BLaER1 treated with 17β-estradiol and CSF1 and Interleukin-3, amounts not matched to agents 10 nM and 100 nM (cell line): Measurements from ENCODE around the gene SELENOK.
"Not testable (repeated sequence)": the region's sequence is repeated elsewhere in the genome, so short reads cannot be mapped to it uniquely, and the experiment has no call there.

Experiments used
- H3K27ac ChIP-seq, 11 experiments: shearing (Covaris generic); formaldehyde crosslinking; 2 replicates each; pipeline ENCODE4 v1.8.1; 2022
- H3K27me3 ChIP-seq, 11 experiments: shearing (Covaris generic); formaldehyde crosslinking; 2 replicates each; pipeline ENCODE4 v1.8.1; 2022
- H3K36me3 ChIP-seq, 11 experiments: shearing (Covaris generic); formaldehyde crosslinking; 2 replicates each; pipeline ENCODE4 v1.8.1; 2022
- H3K4me1 ChIP-seq, 10 experiments: shearing (Covaris generic); formaldehyde crosslinking; 2 replicates each; pipeline ENCODE4 v1.8.1; 2022
- H3K4me2 ChIP-seq, 11 experiments: shearing (Covaris generic); formaldehyde crosslinking; 2 replicates each; pipeline ENCODE4 v1.8.1; 2022
- H3K4me3 ChIP-seq, 10 experiments: shearing (Covaris generic); formaldehyde crosslinking; 2 replicates each; pipeline ENCODE4 v1.8.1; 2022
- H3K9ac ChIP-seq, 11 experiments: shearing (Covaris generic); formaldehyde crosslinking; 2 replicates each; pipeline ENCODE4 v1.8.1; 2022
- H3K9me3 ChIP-seq, 11 experiments: shearing (Covaris generic); formaldehyde crosslinking; replicated peaks in 1 of 11; 2 replicates each; pipeline ENCODE4 v1.8.1; 2022
- H4K20me1 ChIP-seq, 11 experiments: shearing (Covaris generic); formaldehyde crosslinking; 2 replicates each; pipeline ENCODE4 v1.8.1; 2022
- Cebpa-rat ChIP-seq, 11 experiments: shearing (Covaris generic); IDR thresholded peaks; 2 replicates each; pipeline ENCODE4 v1.8.1; 2022

The SELENOK gene

DNA sequence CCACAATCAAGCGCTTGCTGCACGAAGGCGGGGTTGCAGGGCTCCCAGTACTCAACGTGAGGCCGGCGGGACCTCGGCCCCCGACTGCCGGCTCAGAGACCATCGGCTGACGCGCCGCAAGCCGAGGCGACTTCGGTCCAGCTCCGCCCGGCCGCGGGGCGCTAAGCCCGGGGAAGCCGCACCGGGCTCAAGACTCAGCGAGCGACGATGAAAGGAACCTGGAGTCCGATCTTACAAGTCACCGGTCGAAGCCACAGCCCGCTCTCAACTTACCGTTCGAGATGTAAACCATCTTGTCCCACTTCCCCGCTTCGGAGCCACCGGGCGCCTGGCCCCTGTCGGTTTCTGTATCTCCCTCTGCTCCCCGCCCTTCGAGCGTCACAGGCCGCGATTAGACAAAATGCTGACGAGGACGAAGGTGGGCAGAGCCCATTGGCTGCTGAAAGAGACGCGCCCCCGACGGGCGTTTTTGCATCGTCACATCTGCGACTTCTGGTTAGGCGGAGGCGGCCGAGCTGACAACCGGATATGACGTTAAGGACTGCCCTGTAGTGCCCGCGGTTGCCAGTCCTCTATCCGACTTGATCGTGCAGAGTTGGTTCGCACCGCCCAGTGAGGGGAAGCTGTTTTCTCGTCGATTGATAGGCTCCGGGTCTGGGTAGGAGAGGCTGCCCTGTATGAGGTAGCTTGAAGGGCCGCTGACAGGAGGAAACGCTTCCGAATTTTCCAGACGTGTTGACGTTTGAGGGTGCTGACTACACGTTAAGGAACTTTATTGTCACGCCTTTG, at the start of gene SELENOK:
SELENOK (minus strand) TSS at position 363 of the 789 bp plus-strand sequence.
- peaks cover 0 to 6% (median 0%) of the 10 kb centered on the region in 11 experiments; a peak in 2 of 22 replicates for H3K9me3 ChIP-seq
- peaks cover 5 to 45% (median 20%) of the 10 kb centered on the region in 11 experiments; a peak in 13 of 22 replicates for H4K20me1 ChIP-seq
- no peak for TF ChIP-seq Cebpa-rat (IDR thresholded peaks at IDR 0.05)
- peak within 1 kb of the TSS; percentile 75 to 95 (median 86) for H3K27ac ChIP-seq
- no peaks in the 10 kb centered on the region for H3K27me3 ChIP-seq
- peak within 1 kb of the TSS; percentile 90 to 97 (median 94) for H3K4me2 ChIP-seq
- H3K9ac ChIP-seq: peak within 1 kb of the TSS; percentile 80 to 97 (median 90)
- H3K4me3 ChIP-seq: peak within 1 kb of the TSS; percentile 83 to 97 (median 90)
- H3K4me1 ChIP-seq: peaks cover 21 to 46% (median 39%) of the 10 kb centered on the region in 10 experiments
- H3K36me3 ChIP-seq: peaks cover 5 to 29% (median 17%) of the 10 kb centered on the region in 11 experiments; a peak in 17 of 22 replicates

DNA sequence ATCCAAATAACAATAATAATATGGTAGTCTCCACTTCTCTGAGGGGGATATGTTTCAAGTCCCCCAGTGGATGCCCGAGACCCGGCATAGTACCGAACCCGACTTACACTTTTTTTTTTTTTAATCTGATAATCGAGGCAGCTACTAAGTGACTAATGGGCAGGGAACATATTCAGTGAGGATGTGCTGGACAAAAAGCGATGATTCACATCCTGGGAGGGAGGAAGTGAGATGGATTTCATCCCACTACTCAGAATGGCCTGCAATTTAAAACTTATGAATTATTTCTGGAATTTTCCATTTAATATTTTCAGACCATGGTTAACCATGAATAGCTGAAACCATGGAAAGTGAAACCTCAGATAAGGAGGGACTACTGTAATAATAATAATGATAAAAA, 49.5 kb upstream of the SELENOK start:
- Histone ChIP-seq H3K4me1 (peaks cover 0 to 22% (median 0%) of the 10 kb centered on the region in 10 experiments; a peak in 6 of 20 replicates), H3K9ac (no peak overlapping the region), H3K27me3 (no peaks in the 10 kb centered on the region), H3K4me2 (peak overlapping the region in 3 of 11 experiments; percentile 45 to 62 (median 55); a peak in 7 of 22 replicates), H4K20me1 (no peaks in the 10 kb centered on the region), H3K4me3 (no peak overlapping the region), H3K36me3 (peaks cover 0 to 4% (median 0%) of the 10 kb centered on the region in 11 experiments; a peak in 1 of 22 replicates), H3K9me3 (peaks cover 14 to 24% (median 18%) of the 10 kb centered on the region in 11 experiments), H3K27ac (no peak overlapping the region)
- no peak for TF ChIP-seq Cebpa-rat (IDR thresholded peaks at IDR 0.05)

DNA sequence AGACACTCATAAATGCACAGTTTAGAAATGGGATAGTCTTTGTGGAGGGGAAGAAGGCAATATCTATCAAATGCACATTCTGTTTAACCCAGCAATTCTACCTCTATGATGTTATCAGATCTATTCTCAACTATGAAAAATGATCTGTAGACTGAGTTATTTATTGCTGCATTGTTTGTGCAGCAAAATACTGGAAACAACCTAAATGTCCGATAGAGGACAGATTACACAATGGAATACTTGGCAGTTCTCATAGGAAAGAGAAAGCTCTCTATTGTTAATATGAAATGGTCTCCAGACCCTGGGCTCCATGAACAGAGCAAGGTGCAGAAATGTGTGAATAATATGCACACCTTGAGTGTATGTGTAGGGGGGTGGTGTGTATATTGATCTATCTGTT, 49.0 kb upstream of the SELENOK start:
- peak overlapping the region in 3 of 11 experiments; percentile 45 to 62 (median 55); a peak in 5 of 22 replicates for H3K4me2 ChIP-seq
- no peak overlapping the region for H3K9ac ChIP-seq
- H3K4me3 ChIP-seq: no peak overlapping the region
- H3K36me3 ChIP-seq: 0 out of 22 replicates have a peak, but pooled peaks cover 0 to 4% (median 0%) of the 10 kb centered on the region in 11 experiments
- H3K4me1 ChIP-seq: peaks cover 0 to 22% (median 0%) of the 10 kb centered on the region in 10 experiments; a peak in 6 of 20 replicates
- no peak overlapping the region for H3K27ac ChIP-seq
- TF ChIP-seq Cebpa-rat (IDR thresholded peaks at IDR 0.05): no peak
- peaks cover 12 to 23% (median 17%) of the 10 kb centered on the region in 11 experiments for H3K9me3 ChIP-seq
- no peaks in the 10 kb centered on the region for H3K27me3 ChIP-seq
- H4K20me1 ChIP-seq: no peaks in the 10 kb centered on the region

GRCh38 chr3:53939813-53940212, 48.2 kb upstream of the SELENOK start:
- Histone ChIP-seq H3K27me3 (no peaks in the 10 kb centered on the region), H4K20me1 (no peaks in the 10 kb centered on the region), H3K4me3 (no peak overlapping the region), H3K9me3 (peaks cover 16 to 23% (median 18%) of the 10 kb centered on the region in 11 experiments), H3K36me3 (0 out of 22 replicates have a peak, but pooled peaks cover 0 to 2% (median 0%) of the 10 kb centered on the region in 11 experiments), H3K27ac (no peak overlapping the region), H3K4me2 (no peak overlapping the region), H3K4me1 (peaks cover 0 to 22% (median 0%) of the 10 kb centered on the region in 10 experiments; a peak in 6 of 20 replicates), H3K9ac (no peak overlapping the region)
- TF ChIP-seq Cebpa-rat (IDR thresholded peaks at IDR 0.05): no peak

- Histone ChIP-seq H3K27ac (no peak overlapping the region), H3K27me3 (no peaks in the 10 kb centered on the region), H3K36me3 (no peaks in the 10 kb centered on the region), H3K9ac (no peak overlapping the region), H3K4me1 (peaks cover 0 to 22% (median 0%) of the 10 kb centered on the region in 10 experiments; a peak in 6 of 20 replicates), H4K20me1 (no peaks in the 10 kb centered on the region), H3K4me3 (no peak overlapping the region), H3K4me2 (no peak overlapping the region), H3K9me3 (peaks cover 11 to 23% (median 14%) of the 10 kb centered on the region in 11 experiments; a peak in 21 of 22 replicates)
- TF ChIP-seq Cebpa-rat (IDR thresholded peaks at IDR 0.05): no peak
Measured at GRCh38 chr3:53939086-53939582, 47.5 kb upstream of the SELENOK start.

DNA sequence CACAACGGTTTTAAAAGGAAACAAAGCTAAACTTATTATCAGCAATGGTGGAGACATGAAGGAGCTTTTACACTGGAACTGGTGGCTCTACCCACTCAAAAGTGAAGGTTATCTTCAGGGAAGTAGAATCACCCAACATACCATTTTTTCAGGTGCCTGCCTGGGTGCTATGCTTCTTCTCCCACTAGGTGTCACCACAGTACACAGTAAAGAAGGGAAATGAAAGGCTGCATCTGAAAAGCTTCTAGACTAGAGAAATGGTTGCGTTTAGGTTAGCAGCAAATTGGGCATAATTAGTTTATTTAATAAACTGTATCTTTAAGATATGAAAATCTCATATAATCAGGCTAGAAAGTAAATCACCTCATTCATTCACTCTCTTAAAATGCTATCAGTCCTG, 47.0 kb upstream of the SELENOK start:
- Histone ChIP-seq H4K20me1 (no peaks in the 10 kb centered on the region), H3K27ac (no peak overlapping the region), H3K9ac (no peak overlapping the region), H3K9me3 (peaks cover 11 to 21% (median 14%) of the 10 kb centered on the region in 11 experiments; a peak in 21 of 22 replicates), H3K36me3 (no peaks in the 10 kb centered on the region), H3K4me3 (no peak overlapping the region), H3K27me3 (no peaks in the 10 kb centered on the region), H3K4me2 (no peak overlapping the region), H3K4me1 (peaks cover 0 to 22% (median 0%) of the 10 kb centered on the region in 10 experiments; a peak in 6 of 20 replicates)
- TF ChIP-seq Cebpa-rat (IDR thresholded peaks at IDR 0.05): no peak

- peaks cover 0 to 12% (median 0%) of the 10 kb centered on the region in 10 experiments; a peak in 6 of 20 replicates for H3K4me1 ChIP-seq
- no peak overlapping the region for H3K9ac ChIP-seq
- H3K4me2 ChIP-seq: no peak overlapping the region
- TF ChIP-seq Cebpa-rat (IDR thresholded peaks at IDR 0.05): no peak
- H3K9me3 ChIP-seq: peaks cover 11 to 21% (median 14%) of the 10 kb centered on the region in 11 experiments; a peak in 21 of 22 replicates
- no peak overlapping the region for H3K4me3 ChIP-seq
- no peak overlapping the region for H3K27ac ChIP-seq
- no peaks in the 10 kb centered on the region for H3K36me3 ChIP-seq
- H4K20me1 ChIP-seq: no peaks in the 10 kb centered on the region
- no peaks in the 10 kb centered on the region for H3K27me3 ChIP-seq
Measured at GRCh38 chr3:53936347-53936746, 44.7 kb upstream of the SELENOK start.

GRCh38 chr3:53935283-53935901, 43.7 kb upstream of the SELENOK start:
- no peak for TF ChIP-seq Cebpa-rat (IDR thresholded peaks at IDR 0.05)
- Histone ChIP-seq H3K27ac (no peak overlapping the region), H3K36me3 (no peaks in the 10 kb centered on the region), H3K4me2 (no peak overlapping the region), H3K4me1 (peaks cover 0 to 3% (median 0%) of the 10 kb centered on the region in 10 experiments; a peak in 2 of 20 replicates), H3K9ac (no peak overlapping the region), H3K9me3 (peaks cover 11 to 21% (median 14%) of the 10 kb centered on the region in 11 experiments; a peak in 21 of 22 replicates), H4K20me1 (no peaks in the 10 kb centered on the region), H3K27me3 (no peaks in the 10 kb centered on the region), H3K4me3 (no peak overlapping the region)

DNA sequence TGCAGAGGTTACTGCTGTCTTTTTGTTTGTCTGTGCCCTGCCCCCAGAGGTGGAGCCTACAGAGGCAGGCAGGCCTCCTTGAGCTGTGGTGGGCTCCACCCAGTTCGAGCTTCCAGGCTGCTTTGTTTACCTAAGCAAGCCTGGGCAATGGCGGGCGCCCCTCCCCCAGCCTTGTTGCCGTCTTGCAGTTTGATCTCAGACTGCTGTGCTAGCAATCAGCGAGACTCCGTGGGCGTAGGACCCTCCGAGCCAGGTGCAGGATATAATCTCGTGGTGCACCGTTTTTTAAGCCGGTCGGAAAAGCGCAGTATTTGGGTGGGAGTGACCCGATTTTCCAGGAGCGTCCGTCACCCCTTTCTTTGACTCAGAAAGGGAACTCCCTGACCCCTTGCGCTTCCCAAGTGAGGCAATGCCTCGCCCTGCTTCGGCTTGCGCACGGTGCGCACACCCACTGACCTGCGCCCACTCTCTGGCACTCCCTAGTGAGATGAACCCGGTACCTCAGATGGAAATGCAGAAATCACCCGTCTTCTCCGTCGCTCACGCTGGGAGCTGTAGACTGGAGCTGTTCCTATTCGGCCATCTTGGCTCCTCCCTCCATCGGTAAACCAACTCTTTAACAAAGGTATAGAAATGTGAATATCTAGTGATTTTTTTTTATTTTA, 35.7 kb upstream of the SELENOK start:
- not testable (repeated sequence) for H3K4me1 ChIP-seq, H3K9ac ChIP-seq, H3K4me2 ChIP-seq, H4K20me1 ChIP-seq, H3K36me3 ChIP-seq, H3K27me3 ChIP-seq, H3K9me3 ChIP-seq, H3K4me3 ChIP-seq, H3K27ac ChIP-seq
